HG03571 (cell line): ENCODE data around the gene KRT5.

Source experiments
- ATAC-seq: cut with Tn5 transposase; IDR thresholded peaks from one replicate; pipeline ENCODE4 v1.9.1; 2021; ENCODE audit not compliant: unreplicated experiment

Gene KRT5

DNA sequence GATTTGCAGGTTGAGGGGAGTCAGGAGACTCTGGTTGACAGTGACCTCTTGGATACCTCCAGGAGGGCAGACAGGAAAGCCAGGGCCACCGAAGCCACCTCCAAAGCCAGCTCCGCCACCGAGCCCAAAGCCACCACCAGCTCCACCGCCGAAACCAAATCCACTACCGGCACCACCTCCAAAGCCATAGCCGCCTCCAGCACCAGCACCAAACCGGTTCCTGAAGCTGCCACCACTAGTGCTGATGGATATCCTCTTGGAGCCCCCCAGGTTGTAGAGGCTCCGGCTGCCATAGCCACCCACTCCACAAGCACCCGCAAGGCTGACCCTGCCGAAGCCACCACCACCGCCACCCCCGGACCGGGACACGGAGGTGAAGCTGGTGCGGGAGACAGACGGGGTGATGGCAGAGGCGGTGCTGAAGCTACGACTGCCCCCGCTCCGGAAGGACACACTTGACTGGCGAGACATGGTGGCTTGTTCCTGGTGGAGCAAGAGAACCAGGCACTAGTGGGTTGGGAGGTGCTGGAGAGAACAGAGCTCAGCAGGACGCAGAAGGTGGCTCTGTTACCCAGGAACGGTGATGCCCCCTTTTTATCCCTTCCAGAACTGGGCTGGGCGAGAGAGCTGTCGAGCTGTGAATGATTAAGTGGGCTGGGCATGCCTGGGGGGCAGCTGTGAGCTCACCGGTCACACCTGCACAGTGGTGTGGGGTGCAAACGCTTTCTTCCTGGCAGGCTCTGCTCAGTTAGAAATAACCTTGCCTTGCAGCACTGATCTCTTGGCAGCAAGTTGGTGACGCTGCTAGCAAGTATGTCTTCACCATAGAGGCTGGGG lies at the start of gene KRT5:
KRT5 (minus strand) TSS at position 569 of the 837 bp plus-strand sequence; CDS start at position 471, 98 bp downstream.
- ATAC-seq: no peak

DNA sequence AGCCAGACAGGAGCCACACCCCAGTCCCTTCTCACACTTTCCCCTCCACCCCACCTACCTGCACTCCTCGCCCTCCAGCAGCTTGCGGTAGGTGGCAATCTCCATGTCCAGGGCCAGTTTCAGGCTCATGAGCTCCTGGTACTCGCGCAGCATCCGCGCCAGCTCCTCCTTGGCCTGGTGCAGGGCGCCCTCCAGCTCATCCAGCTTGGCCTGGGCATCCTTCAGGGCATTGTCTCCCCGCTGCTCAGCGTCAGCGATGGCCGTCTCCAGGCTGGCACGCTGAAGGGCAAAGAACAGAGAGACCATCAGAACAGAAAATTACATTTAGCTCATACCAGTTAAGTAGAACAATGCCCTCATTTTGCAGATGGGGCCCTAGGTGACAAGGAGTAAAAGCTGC lies 47.9 kb upstream of the KRT5 start:
- ATAC-seq: no peak

DNA sequence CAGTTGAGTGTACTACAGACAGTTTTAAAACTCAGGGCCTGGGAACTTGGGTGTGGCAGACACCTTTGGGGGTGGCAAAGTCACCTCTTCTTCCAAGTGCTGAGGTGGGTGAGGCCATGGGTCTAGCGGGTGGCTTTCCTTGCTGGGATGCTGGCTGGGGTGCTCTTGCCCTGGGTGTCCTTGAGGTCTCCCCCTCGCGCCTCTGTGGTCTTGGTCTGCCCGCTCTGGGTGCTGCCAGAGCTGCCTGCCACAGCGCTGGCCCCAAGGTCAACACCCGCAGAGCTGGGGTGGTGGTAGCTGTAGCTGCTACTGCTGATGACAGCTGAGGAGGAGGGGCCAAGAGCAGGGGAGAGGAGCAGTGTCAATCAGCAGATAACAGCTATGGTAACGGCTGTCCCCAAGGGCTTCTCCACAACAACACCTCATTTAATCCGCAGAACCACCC lies 46.7 kb upstream of the KRT5 start:
- no peak for ATAC-seq

GRCh38 chr12:52564582-52564981 lies 44.4 kb upstream of the KRT5 start:
- no peak for ATAC-seq

DNA sequence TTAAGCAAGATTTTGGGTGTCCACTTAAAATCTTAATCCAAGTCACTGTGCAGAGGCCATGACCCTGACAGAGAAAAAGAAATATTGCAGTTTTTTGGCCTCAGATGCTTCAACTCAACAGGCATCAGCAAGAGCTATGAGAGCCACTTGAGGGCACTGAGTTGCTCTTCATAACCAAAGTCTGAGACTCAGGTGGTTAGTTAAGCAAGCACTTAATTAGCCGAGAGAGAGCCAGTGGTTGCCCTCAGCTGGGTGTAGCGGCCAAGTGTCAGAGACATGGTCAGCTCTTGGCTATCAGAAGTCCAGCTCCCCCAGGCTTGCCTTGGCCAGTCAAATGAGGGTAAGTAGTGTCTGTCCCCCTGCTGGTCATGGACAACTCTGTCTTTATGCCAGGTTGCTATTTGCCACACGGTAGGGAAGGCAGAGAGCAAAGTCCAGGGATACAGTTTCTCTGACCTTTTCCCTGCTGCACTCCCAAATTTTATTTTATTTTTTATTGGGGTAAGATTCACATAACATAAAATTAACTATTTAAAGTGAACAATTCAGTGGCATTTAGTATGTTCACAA lies 41.8 kb upstream of the KRT5 start:
- no peak for ATAC-seq

DNA sequence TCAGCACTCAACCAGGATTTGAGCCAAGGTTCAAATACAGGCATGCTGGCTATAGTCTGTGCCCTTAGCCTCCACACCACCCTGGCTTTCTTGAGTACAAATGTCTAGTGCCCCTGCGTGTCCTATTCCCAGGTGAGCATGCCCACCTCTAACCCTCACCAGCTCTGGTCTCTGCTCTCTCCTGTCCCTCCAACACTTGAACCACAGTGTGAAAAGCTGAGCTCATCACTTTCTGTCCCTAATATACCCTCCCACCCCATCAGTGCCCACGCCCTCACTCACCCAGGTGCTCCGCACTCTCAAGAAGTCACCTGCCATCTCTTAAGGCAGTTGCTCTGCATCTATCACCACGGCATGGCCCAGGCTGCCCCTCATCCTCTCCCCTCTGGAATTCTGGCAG lies 39.8 kb upstream of the KRT5 start:
- ATAC-seq: no peak

DNA sequence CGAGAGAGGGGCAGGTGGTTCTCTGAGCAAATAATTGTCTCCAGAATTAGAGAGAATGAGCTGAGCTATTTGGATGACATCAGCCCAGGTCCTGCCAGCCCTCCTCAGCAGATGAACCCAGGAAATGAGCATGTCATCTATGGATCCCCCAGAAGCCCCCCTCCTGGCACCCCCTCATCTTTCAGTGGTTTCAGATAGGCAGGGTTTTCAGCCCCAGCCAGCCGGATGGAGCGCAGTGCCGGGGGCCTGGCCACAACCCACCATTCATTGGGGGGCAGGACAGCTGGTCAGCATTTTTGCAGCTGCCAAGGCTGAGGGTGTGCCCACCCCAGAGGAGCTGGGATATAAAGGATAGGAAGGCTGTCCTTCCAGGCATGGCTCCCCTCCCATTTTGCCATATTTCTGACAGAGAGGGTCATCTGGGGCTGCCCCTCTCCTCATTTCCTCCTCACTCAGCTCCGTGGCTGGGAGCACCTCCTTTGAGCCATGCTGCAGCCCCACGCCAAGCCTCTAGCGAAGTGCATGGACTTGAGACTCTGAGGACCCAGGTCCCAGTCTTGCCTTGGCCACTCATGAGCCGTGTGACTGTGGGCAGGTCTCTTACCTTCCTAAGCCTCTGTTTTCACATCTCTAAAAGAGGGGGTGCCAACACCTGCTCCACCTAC lies 38.7 kb upstream of the KRT5 start:
- no peak for ATAC-seq

DNA sequence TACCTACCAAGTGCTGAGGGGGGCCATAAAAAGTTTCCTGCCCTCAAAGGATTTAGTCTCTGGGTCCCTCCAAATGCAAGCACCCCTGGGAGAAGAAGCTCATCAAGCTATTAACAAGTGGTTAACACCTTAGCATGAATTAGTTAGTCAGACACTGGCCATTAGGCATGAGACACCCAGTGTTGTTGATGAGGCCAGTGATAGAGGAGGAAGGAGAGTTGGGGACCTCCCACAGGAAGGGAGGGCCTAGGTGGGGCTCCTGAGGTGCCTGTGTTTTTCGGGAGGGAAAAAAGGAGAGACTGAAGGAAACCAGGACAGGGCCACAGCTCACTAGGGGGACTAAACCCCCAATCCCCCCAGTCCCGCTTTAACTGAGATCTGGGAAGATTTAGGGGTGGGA lies 37.3 kb upstream of the KRT5 start:
- ATAC-seq: no peak

- ATAC-seq: no peak
Measured at GRCh38 chr12:52555577-52555976, 35.4 kb upstream of the KRT5 start.

DNA sequence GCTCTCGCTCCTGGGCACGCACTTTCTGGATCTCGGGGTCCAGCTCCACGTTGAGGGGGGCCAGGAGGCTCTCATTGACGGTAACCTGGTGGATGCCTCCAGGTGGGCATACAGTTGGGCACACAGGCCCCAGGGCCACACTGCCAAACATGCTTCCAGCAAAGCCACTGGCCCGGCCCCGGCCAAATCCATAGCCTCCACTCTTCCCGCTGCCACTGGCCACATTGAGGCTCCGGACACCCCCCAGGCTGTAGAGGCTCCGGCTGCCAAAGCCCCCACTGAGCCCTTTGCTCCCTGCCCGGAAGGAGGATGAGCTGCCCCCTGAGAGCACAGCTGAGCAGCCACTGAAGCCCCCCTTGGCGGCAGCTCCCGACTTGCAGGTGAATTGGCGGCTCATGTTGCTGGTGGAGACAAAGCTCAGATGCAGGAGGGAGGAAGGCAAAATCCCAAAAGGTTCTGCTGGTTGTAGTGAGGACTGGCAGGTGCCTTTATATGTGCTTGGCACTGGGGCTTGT lies 32.5 kb upstream of the KRT5 start, which contains the start of gene KRT71:
KRT71 (minus strand) TSS at position 465 of the 515 bp plus-strand sequence; CDS start at position 397, 68 bp downstream.
- ATAC-seq: no peak

DNA sequence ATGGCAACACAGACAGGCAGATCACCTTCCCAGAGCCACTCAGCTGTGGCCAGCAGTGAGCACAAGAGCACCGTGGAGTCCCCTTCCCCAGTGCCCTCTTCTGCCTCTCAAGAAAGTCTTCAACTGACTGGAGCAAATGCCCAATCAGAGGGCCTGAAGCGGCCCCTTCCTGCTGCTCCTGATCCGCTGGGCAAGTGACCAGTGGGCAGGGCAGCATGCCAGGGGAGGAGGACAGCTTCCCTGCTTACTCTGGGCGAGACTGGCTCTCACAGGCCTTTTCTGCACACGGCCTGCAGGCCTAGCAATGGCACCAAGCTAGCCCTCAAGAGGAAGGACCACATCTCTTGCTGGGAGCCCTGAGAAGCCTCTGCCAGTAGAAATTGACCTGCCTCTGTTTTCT lies 31.9 kb upstream of the KRT5 start:
- no peak for ATAC-seq

DNA sequence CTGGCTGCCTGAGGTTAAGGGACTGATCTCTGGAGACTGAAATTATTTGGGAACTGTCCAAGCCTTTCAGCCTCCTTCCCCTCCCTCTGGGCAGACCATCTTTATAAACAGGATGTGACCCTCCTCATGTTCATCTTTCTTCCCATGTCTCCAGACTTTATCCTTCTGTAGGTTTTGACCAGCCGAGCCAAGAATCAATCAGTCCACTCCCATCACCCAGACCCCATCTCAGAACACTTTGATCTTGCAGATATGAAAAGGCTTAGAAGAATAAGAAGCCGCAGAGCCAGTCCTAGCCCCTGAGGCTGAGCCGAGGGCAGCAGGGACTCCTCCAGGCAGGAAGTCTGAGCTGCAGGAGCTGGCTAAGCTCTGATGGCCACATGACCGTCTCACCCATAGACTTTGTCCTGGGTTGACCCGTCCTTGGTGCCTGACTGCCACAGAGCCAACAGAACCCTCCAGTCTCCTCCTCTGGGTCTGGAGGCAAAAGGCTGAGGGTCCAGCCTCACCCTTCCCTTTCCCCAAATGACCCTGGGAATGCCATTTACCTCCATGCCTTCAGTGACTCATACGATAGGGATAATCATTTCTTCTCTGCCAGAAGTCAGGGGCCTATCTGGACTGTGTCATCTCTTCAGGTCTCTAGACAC lies 31.1 kb upstream of the KRT5 start:
- ATAC-seq: no peak

DNA sequence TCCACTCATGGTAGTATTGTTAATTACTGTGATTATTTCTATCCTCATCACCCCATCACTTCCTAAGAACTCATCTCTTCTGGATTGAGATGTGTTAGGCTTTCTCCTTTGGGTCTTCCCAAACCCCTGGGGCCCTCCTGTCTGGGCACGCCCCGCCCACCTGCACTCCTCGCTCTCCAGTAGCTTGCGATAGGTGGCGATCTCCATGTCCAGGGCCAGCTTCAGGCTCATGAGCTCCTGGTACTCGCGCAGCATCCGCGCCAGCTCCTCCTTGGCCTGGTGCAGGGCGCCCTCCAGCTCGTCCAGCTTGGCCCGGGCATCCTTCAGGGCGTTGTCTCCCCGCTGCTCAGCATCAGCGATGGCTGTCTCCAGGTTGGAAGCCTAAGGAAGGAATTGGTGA lies 25.9 kb upstream of the KRT5 start:
- no peak for ATAC-seq

- ATAC-seq: no peak
Measured at GRCh38 chr12:52543985-52544883, 24.0 kb upstream of the KRT5 start.

DNA sequence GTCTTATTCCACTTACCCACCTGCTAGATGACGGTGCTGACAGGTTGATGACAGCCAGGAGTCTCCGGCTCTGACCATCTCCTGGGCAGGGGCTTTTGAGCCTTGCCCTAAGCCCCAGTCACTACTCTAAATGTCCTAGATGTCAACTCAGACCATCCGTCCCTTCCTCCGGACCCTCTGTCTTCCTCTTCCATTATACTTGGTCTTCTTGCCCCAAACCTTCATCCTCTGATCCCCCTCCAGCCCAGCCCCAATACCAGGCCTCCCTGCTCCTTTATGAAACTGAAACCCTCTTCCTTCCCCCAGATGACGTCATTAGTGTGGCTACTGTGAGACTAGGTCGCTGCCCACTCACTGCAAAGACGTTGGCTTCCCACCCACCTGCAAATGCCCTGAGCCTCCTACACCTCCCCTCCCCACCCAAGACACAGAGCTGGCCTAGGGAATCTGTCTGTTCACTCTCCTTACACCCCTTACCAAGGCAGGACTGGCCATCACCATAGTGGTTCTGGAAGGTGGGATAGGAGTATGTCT lies 22.7 kb upstream of the KRT5 start:
- no peak for ATAC-seq

DNA sequence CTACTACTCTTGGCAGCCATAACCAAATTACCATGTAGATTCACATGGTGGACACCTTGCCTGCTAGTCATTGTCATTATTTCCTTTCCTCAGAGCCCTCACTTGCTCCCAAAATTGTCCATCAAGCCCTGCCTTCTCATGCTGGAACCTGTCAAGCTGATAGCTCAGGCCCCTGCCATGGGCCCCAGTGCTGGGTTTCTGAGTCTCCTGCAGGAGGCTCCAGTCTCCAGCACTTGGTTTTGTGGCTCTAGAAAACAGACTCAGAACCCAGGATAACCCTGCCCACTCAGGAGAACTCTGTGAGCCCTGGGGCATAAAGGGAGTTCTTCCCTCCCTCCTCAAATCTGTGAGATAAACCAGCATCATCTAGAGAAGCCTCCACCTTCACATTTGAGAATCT lies 22.0 kb upstream of the KRT5 start:
- ATAC-seq: no peak

DNA sequence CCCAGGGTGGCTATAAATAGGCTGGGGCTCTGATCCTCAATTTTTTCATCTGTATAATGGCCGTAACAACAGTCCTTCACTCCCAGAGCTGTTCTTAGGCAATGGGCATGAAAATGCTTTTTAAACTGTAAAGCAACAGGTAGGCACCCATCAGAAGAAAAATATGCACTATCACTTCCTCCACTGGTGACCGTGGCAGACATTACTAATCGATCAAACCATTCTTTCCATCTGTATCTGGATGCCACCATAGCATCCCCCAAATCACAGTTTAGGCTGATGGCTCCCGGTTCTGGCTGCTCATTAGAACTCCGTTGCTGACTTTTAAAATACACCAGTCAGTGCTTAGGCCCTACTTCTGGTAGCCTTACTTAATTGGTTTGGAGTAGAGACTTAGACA lies 21.5 kb upstream of the KRT5 start:
- no peak for ATAC-seq

GRCh38 chr12:52540531-52540930 lies 20.3 kb upstream of the KRT5 start:
- no peak for ATAC-seq

- ATAC-seq: no peak
Measured at GRCh38 chr12:52539821-52540173, 19.6 kb upstream of the KRT5 start.
